HEK293 (cell line): ENCODE data around the gene C19orf44.
A peak's percentile ranks its signal among the peaks of the same experiment; 100 is the strongest.

ENCODE experiments used
- GLIS1 ChIP-seq: fragments of 450-650 bp; formaldehyde crosslinking; IDR thresholded peaks from 2 replicates; pipeline ENCODE4 v1.5.1; 2016; ENCODE audit warnings: missing biosample characterization, missing genetic modification characterization
- GLIS2 ChIP-seq: fragments of 450-650 bp; formaldehyde crosslinking; IDR thresholded peaks from 2 replicates; pipeline ENCODE4 v1.5.1; 2016; ENCODE audit warnings: missing biosample characterization, missing genetic modification characterization
- MYNN ChIP-seq: fragments of 450-650 bp; formaldehyde crosslinking; IDR thresholded peaks from 2 replicates; pipeline ENCODE4 v1.5.1; 2016; ENCODE audit warnings: missing biosample characterization, missing genetic modification characterization, borderline replicate concordance
- PATZ1 ChIP-seq: fragments of 450-650 bp; formaldehyde crosslinking; IDR thresholded peaks from 2 replicates; pipeline ENCODE4 v1.5.1; 2016; ENCODE audit warnings: missing biosample characterization, missing genetic modification characterization
- ZBTB17 ChIP-seq: fragments of 450-650 bp; formaldehyde crosslinking; IDR thresholded peaks from 2 replicates; pipeline ENCODE4 v1.5.1; 2016; ENCODE audit warnings: missing biosample characterization, missing genetic modification characterization
- ZBTB8A ChIP-seq: fragments of 450-650 bp; formaldehyde crosslinking; IDR thresholded peaks from 2 replicates; pipeline ENCODE4 v1.5.1; 2016; ENCODE audit warnings: missing biosample characterization, missing genetic modification characterization
- ZIC2 ChIP-seq: fragments of 450-650 bp; formaldehyde crosslinking; IDR thresholded peaks from 2 replicates; pipeline ENCODE4 v1.5.1; 2016; ENCODE audit warnings: missing biosample characterization, missing genetic modification characterization
- ZNF266 ChIP-seq: fragments of 450-650 bp; formaldehyde crosslinking; IDR thresholded peaks from 2 replicates; pipeline ENCODE4 v1.5.1; 2016; ENCODE audit warnings: missing biosample characterization, missing genetic modification characterization, low read depth
- ZNF394 ChIP-seq: fragments of 450-650 bp; formaldehyde crosslinking; IDR thresholded peaks from 2 replicates; pipeline ENCODE4 v1.5.1; 2016; ENCODE audit warnings: missing biosample characterization, missing genetic modification characterization, mild to moderate bottlenecking, moderate library complexity, borderline replicate concordance
- ZNF521 ChIP-seq: fragments of 450-650 bp; formaldehyde crosslinking; IDR thresholded peaks from 2 replicates; pipeline ENCODE4 v1.5.1; 2017; ENCODE audit warnings: missing biosample characterization, mild to moderate bottlenecking, missing genetic modification characterization
- ZNF600 ChIP-seq: fragments of 450-650 bp; formaldehyde crosslinking; IDR thresholded peaks from 2 replicates; pipeline ENCODE4 v1.5.1; 2016; ENCODE audit warnings: missing biosample characterization, missing genetic modification characterization
- ZNF626 ChIP-seq: fragments of 450-650 bp; sonication (Bioruptor Pico); formaldehyde crosslinking; IDR thresholded peaks from 2 replicates; pipeline ENCODE4 v1.5.1; 2018; ENCODE audit warnings: missing biosample characterization, missing genetic modification characterization, inconsistent platforms
- TF ChIP-seq, protein P1 (sequence below): fragments of 450-650 bp; formaldehyde crosslinking; IDR thresholded peaks from 2 replicates; pipeline ENCODE4; 2016; ENCODE audit warnings: missing biosample characterization, missing genetic modification characterization

Gene C19orf44

DNA sequence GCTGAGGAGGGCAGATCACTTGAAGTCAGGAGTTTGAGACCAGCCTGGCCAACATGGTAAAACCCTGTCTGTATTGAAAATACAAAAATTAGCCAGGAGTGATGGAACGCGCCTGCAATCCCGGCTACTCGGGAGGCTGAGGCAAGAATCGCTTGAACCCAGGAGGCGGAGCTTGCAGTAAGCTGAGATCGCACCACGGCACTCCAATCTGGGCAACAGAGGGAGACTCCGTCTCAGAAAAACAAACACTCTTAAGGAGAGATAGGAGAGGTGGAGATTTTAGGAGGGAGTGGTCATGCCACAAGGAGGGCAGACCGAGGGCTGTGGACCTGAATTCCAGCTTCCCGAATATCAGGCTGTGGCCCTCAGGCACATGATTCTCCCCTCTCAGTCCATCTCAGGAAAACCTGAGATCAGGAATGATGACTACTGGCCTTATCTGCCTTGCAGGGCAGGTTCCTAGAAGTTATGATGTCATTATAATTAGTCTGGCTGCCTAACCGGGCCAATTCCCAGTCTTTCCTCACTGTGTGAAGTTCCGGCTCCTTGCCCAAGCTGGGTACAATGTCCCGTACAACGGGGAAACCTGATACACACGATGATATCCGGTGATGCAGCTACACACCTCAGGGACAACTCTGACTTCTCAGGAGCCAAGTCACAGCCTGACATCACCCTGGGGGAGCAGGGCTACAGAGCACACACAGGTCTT, 73.6 kb downstream of the C19orf44 start (continued):
- 0 out of 2 replicates have a peak, but pooled peaks have one; percentile 9 for TF ChIP-seq ZBTB8A (tag by site-specific recombination)
- TF ChIP-seq ZIC2: peak; percentile 77
- TF ChIP-seq ZNF394 (tag by site-specific recombination): no peak; the same call in 1 of the 2 replicates
- TF ChIP-seq GLIS1 (tag by site-specific recombination): peak; percentile 85
- TF ChIP-seq PATZ1 (tag by site-specific recombination): peak; percentile 80
- no peak for TF ChIP-seq ZNF626 (tag by site-specific recombination)
- no peak for TF ChIP-seq ZNF521
- TF ChIP-seq GLIS2 (tag by site-specific recombination): no peak
- TF ChIP-seq, protein P1, sequence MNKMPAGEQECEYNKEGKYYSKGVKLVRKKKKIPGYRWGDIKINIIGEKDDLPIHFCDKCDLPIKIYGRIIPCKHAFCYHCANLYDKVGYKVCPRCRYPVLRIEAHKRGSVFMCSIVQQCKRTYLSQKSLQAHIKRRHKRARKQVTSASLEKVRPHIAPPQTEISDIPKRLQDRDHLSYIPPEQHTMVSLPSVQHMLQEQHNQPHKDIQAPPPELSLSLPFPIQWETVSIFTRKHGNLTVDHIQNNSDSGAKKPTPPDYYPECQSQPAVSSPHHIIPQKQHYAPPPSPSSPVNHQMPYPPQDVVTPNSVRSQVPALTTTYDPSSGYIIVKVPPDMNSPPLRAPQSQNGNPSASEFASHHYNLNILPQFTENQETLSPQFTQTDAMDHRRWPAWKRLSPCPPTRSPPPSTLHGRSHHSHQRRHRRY (tag by site-specific recombination): no peak
- TF ChIP-seq ZNF600 (tag by site-specific recombination): peak; percentile 100
- no peak for TF ChIP-seq MYNN
- TF ChIP-seq ZNF266 (tag by site-specific recombination): no peak
- peak; percentile 67 for TF ChIP-seq ZBTB17 (tag by site-specific recombination)
